Parathyroid adenoma (tissue), 2 donors: ENCODE data around the gene DISP2.

Experiments
- H2AFZ ChIP-seq: fragments of 300-600 bp; sonication (generic); one replicate; pipeline ENCODE4 v1.7.0; 2017; ENCODE audit warnings: antibody characterized with exemption, mild to moderate bottlenecking
- H3K27ac ChIP-seq: fragments of 300-600 bp; sonication (generic); one replicate; pipeline ENCODE4 v1.7.0; 2017
- H3K27me3 ChIP-seq: fragments of 300-600 bp; sonication (generic); one replicate; pipeline ENCODE4 v1.7.0; 2017; ENCODE audit warnings: low read length; ENCODE audit not compliant: control insufficient read depth, insufficient read depth
- H3K36me3 ChIP-seq: fragments of 300-600 bp; sonication (generic); one replicate; pipeline ENCODE4 v1.7.0; 2017; ENCODE audit warnings: low read length; ENCODE audit not compliant: control insufficient read depth, insufficient read depth
- H3K4me1 ChIP-seq: fragments of 300-600 bp; sonication (generic); one replicate; pipeline ENCODE4 v1.7.0; 2017; ENCODE audit warnings: control low read depth
- H3K4me2 ChIP-seq: fragments of 300-600 bp; sonication (generic); one replicate; pipeline ENCODE4 v1.7.0; 2017; ENCODE audit warnings: low read length
- H3K4me3 ChIP-seq: fragments of 300-600 bp; sonication (generic); one replicate; pipeline ENCODE4 v1.7.0; 2017; ENCODE audit warnings: low read depth, low read length
- H3K79me2 ChIP-seq: fragments of 300-600 bp; sonication (generic); one replicate; pipeline ENCODE4 v1.7.0; 2017; ENCODE audit warnings: control low read depth
- H3K9ac ChIP-seq: fragments of 300-600 bp; sonication (generic); one replicate; pipeline ENCODE4 v1.7.0; 2017; ENCODE audit warnings: mild to moderate bottlenecking
- H3K9me3 ChIP-seq: fragments of 300-600 bp; sonication (generic); one replicate; pipeline ENCODE4 v1.7.0; 2017; ENCODE audit warnings: low read length; ENCODE audit not compliant: control insufficient read depth
- TF ChIP-seq, protein P1 (sequence below): fragments of 300-600 bp; sonication (generic); IDR thresholded peaks from one replicate; pipeline ENCODE4 v1.7.0; 2017; ENCODE audit warnings: antibody characterized with exemption, mild to moderate bottlenecking
- donor health status: primary hyperparathyroidism.

Gene DISP2

DNA sequence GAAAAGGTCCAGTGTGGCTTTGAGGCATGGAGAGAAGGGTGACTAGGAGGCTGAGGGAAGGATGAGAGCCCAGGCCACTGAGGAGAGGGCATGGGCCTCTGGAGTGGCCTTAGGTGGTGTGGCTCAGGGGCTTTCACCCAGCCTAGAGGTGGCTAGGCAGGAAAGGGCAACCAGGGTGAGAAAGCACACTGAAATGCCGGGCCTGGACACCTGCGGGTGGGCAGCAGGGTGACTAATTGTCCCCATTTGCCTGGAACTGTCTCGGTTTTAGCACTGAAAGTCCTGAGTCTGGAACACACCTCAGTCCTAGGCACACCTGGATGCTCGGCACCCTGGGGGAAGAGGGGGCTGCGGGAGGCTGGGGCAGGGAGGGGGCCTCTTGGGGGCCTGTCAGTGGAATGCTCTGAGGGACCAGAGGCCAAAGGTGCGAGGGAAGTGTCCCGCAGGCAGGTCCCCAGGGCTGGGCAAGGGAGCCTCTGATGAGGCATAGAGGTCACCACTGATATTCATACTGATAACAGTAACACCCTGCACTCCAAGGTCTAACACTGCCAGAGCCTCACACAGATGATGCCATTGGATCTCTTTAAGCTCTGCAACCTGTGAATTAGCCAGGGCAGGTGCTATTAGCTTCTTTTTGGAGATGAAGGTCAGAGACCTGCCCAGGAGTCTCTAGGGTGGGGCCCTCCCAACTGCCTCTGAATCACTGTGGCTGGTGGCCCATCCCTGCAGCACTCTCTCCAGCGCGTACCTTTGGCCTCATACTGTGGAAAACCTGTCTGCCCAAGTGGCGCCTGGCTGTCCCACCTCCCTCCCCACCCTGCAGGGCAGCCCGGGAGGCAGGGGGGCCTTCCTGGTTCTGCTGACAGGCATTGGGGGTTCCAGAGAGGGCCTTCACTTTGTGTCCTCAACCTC is 10.2 kb upstream of the DISP2 start:
- Histone ChIP-seq H2AFZ (no peak overlapping the region), H3K4me3 (no peak overlapping the region), H3K79me2 (no peaks in the 10 kb centered on the region), H3K9me3 (no peaks in the 10 kb centered on the region), H3K4me1 (no peaks in the 10 kb centered on the region), H3K9ac (no peak overlapping the region), H3K4me2 (no peak overlapping the region), H3K27me3 (no peaks in the 10 kb centered on the region), H3K27ac (no peak overlapping the region), H3K36me3 (no peaks in the 10 kb centered on the region)
- TF ChIP-seq, protein P1, sequence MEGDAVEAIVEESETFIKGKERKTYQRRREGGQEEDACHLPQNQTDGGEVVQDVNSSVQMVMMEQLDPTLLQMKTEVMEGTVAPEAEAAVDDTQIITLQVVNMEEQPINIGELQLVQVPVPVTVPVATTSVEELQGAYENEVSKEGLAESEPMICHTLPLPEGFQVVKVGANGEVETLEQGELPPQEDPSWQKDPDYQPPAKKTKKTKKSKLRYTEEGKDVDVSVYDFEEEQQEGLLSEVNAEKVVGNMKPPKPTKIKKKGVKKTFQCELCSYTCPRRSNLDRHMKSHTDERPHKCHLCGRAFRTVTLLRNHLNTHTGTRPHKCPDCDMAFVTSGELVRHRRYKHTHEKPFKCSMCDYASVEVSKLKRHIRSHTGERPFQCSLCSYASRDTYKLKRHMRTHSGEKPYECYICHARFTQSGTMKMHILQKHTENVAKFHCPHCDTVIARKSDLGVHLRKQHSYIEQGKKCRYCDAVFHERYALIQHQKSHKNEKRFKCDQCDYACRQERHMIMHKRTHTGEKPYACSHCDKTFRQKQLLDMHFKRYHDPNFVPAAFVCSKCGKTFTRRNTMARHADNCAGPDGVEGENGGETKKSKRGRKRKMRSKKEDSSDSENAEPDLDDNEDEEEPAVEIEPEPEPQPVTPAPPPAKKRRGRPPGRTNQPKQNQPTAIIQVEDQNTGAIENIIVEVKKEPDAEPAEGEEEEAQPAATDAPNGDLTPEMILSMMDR: no peak

GRCh38 chr15:40348474-40348870 is 9.5 kb upstream of the DISP2 start:
- Histone ChIP-seq H3K9me3 (no peaks in the 10 kb centered on the region), H3K4me1 (no peaks in the 10 kb centered on the region), H3K36me3 (no peaks in the 10 kb centered on the region), H3K4me2 (no peak overlapping the region), H3K9ac (no peak overlapping the region), H3K4me3 (no peak overlapping the region), H3K27ac (no peak overlapping the region), H3K27me3 (no peaks in the 10 kb centered on the region), H3K79me2 (no peaks in the 10 kb centered on the region), H2AFZ (no peak overlapping the region)
- TF ChIP-seq, protein P1: no peak

- Histone ChIP-seq H3K36me3 (no peaks in the 10 kb centered on the region), H3K27ac (no peak overlapping the region), H3K4me1 (peaks cover 4% of the 10 kb centered on the region), H3K9ac (no peak overlapping the region), H3K9me3 (no peaks in the 10 kb centered on the region), H3K27me3 (no peaks in the 10 kb centered on the region), H2AFZ (no peak overlapping the region), H3K79me2 (no peaks in the 10 kb centered on the region), H3K4me2 (no peak overlapping the region), H3K4me3 (no peak overlapping the region)
- TF ChIP-seq, protein P1: no peak
These were observed 8.9 kb upstream of the DISP2 start for GRCh38 chr15:40349163-40349562.

DNA sequence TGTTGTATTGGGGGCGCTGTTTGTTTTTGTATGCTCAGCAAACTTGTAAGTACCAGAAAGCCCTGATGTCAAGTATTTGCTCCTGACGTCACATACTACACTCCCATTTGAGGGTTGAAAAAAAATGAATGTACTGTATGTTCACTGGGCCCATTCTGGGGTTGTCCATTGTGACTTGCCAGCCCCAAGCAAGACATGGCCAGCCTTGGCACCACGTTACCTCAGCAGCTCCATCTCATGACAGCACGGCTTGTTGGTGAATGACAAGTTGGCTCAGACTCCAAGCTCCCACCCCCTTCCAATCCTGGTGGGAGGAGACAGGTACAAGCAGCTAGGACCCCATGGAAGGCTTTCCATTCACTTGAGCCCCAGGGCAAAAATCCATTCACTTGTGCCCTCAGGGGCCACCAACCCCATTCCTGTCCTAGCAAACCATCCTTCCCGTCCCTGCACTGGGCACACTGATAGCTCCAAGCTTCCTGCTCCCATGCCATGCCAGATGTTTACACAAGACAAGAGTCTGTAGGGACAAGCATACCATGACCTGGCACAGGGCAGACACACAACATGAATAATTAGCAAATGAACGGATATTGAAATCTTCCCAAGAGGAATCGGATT is 5.6 kb upstream of the DISP2 start:
- Histone ChIP-seq H2AFZ (no peak overlapping the region), H3K4me1 (peaks cover 9% of the 10 kb centered on the region), H3K4me3 (no peak overlapping the region), H3K27ac (no peak overlapping the region), H3K9ac (no peak overlapping the region), H3K9me3 (no peaks in the 10 kb centered on the region), H3K79me2 (no peaks in the 10 kb centered on the region), H3K4me2 (no peak overlapping the region), H3K36me3 (no peaks in the 10 kb centered on the region), H3K27me3 (no peaks in the 10 kb centered on the region)
- TF ChIP-seq, protein P1: no peak
